ENCODE results near the gene FTO.

DNA sequence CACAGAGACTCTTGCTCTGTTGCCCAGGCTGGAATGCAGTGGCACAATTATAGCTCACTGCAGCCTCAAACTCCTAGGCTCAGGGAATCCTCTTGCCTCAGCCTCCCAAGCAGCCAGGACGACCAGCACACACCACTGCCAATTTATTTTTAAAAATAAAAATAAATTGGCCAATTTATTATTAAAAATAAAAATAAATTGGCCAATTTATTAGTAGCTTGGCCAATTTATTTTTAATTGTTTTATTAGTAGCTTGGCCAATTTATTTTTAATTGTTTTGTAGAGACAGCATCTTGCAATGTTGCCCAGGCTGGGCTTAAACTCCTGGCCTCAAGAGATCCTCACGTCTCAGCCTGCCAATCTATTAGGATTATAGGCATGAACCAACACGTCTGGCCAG lies 184.3 kb downstream of the FTO start:
- no peak for TF ChIP-seq POLR2A (IDR thresholded peaks at IDR 0.05)
- TF ChIP-seq, protein P1, sequence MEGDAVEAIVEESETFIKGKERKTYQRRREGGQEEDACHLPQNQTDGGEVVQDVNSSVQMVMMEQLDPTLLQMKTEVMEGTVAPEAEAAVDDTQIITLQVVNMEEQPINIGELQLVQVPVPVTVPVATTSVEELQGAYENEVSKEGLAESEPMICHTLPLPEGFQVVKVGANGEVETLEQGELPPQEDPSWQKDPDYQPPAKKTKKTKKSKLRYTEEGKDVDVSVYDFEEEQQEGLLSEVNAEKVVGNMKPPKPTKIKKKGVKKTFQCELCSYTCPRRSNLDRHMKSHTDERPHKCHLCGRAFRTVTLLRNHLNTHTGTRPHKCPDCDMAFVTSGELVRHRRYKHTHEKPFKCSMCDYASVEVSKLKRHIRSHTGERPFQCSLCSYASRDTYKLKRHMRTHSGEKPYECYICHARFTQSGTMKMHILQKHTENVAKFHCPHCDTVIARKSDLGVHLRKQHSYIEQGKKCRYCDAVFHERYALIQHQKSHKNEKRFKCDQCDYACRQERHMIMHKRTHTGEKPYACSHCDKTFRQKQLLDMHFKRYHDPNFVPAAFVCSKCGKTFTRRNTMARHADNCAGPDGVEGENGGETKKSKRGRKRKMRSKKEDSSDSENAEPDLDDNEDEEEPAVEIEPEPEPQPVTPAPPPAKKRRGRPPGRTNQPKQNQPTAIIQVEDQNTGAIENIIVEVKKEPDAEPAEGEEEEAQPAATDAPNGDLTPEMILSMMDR (IDR thresholded peaks at IDR 0.05): no peak

All from testis (tissue), 2 donors.